CD4-positive, alpha-beta T cell (primary cell): Measurements from ENCODE around the gene FBRSL1. TPM values are rescaled to one million over a fixed set of nuclear protein-coding genes. Genes with fewer than 3 reads are reported as not detected.

Experiments used
- ATAC-seq: fragments of 200-7000 bp; cut with Tn5 transposase; one replicate; pipeline ENCODE4 v1.10.0; 2022; ENCODE audit warnings: mild to moderate bottlenecking; ENCODE audit not compliant: poor library complexity
- CTCF ChIA-PET: fragments of 350-600 bp; sonication (Branson Sonifier 250); formaldehyde crosslinking; loops from one replicate; lab custom pipeline; 2021; ENCODE audit warnings: antibody characterized with exemption, inconsistent platforms; lab: Charles Lee
- POLR2A ChIA-PET: fragments of 350-600 bp; sonication (Branson Sonifier 250); formaldehyde crosslinking; loops from one replicate; lab custom pipeline; 2021; ENCODE audit warnings: antibody characterized with exemption, inconsistent platforms; lab: Charles Lee
- DNase-seq, 14 experiments: peaks; one replicate each; pipeline ENCODE4 v3.0.0-alpha.2; 2013 to 2020; ENCODE audit warnings: mixed read lengths in 2 of 14
- H3K27ac ChIP-seq, 2 donors: one replicate each; pipeline versions ENCODE4 v1.5.1 to v1.7.0; 2013; ENCODE audit warnings: low read length in 2 of 2, low read depth in 1 of 2, mild to moderate bottlenecking in 1 of 2
- H3K27me3 ChIP-seq, 2 experiments: 1 replicate in 1 of 2; 2 replicates in 1 of 2; pipeline versions ENCODE4 v1.6.1 to v1.7.0; 2013; ENCODE audit warnings: low read length in 2 of 2, control low read depth in 1 of 2, mild to moderate bottlenecking in 1 of 2, moderate library complexity in 1 of 2; ENCODE audit not compliant: insufficient read depth in 2 of 2, control insufficient read depth in 1 of 2
- H3K36me3 ChIP-seq: one replicate; pipeline ENCODE4 v1.6.1; 2013; ENCODE audit warnings: low read length, control low read depth; ENCODE audit not compliant: insufficient read depth
- H3K4me1 ChIP-seq: one replicate; pipeline ENCODE4 v1.6.1; 2013; ENCODE audit warnings: low read length, control low read depth; ENCODE audit not compliant: insufficient read depth
- H3K4me3 ChIP-seq: one replicate; pipeline ENCODE4 v1.5.1; 2013; ENCODE audit warnings: mild to moderate bottlenecking, low read length, moderate library complexity
- H3K9me3 ChIP-seq, 2 experiments: 1 replicate in 1 of 2; 2 replicates in 1 of 2; pipeline versions ENCODE4 v1.6.1 to v1.7.0; 2013; ENCODE audit warnings: low read length in 2 of 2, mild to moderate bottlenecking in 2 of 2, control low read depth in 1 of 2, moderate library complexity in 1 of 2; ENCODE audit not compliant: control insufficient read depth in 1 of 2, insufficient read depth in 1 of 2
- H3K27ac Mint-ChIP-seq: one replicate; pipeline ENCODE4 v1.8.0; 2020; ENCODE audit warnings: mixed read lengths
- H3K27me3 Mint-ChIP-seq: one replicate; pipeline ENCODE4 v1.8.0; 2021; ENCODE audit warnings: mixed read lengths
- H3K36me3 Mint-ChIP-seq: one replicate; pipeline ENCODE4 v1.8.0; 2021; ENCODE audit warnings: low read depth, mixed read lengths
- H3K4me1 Mint-ChIP-seq: one replicate; pipeline ENCODE4 v1.8.0; 2021; ENCODE audit warnings: low read depth, mixed read lengths
- H3K4me3 Mint-ChIP-seq: one replicate; pipeline ENCODE4 v1.8.0; 2020; ENCODE audit warnings: mild to moderate bottlenecking, mixed read lengths
- H3K9me3 Mint-ChIP-seq: one replicate; pipeline ENCODE4 v1.8.0; 2020; ENCODE audit warnings: mixed read lengths
- intact Hi-C, 2 experiments: fragments of 100-400 bp; cut with DNase I in 1 of 2; cut with micrococcal nuclease in 1 of 2; formaldehyde crosslinking; loops; one replicate each; pipeline versions ENCODE4 v1.15.1 to v1.9.0; 2023 to 2025; cut with DNase I, micrococcal nuclease
- total RNA-seq, 174 experiments: library from RNA in 2 of 174; stranded (reverse) in 2 of 174; gene quantifications; one replicate each; pipeline ENCODE4 v1.2.3 and lab custom pipeline; 2021 to 2026
- TF ChIP-seq, protein P1 (sequence below): fragments of 200-600 bp; IDR thresholded peaks from one replicate; pipeline ENCODE4 v1.8.0; 2022; ENCODE audit warnings: antibody characterized with exemption, mild to moderate bottlenecking

The FBRSL1 gene
- total RNA-seq, 2 experiments from 2014 or later, result 75.8 to 80.7 TPM

DNA sequence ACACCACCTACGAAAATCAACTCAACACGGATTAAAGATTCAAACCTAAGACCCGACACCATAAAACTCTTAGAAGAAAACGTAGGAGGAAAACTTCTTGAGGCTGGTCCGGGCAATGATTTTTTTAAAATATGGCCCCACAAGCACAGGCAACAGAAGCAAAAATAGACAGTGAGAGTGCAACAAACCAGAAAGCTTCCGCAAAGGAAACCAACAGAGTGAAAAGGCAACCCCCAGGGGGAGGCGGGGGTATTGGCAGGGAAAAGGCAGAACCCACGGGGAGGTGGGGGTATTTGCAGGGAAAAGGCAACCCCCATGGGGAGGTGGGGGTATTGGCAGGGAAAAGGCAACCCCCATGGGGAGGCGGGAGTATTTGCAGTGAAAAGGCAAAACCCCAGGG is 20.5 kb upstream of the FBRSL1 start:
- Histone ChIP-seq H3K27me3 (no peaks in the 10 kb centered on the region), H3K9me3 (peaks cover 0 to 10% of the 10 kb centered on the region in 2 experiments), H3K36me3 (no peaks in the 10 kb centered on the region), H3K4me3 (peak overlapping the region; percentile 5), H3K27ac (peak overlapping the region in 1 of 2 donors; percentile 29), H3K4me1 (peaks cover 35% of the 10 kb centered on the region)
- Mint-ChIP-seq H3K36me3 (peaks cover 13% of the 10 kb centered on the region), H3K4me3 (peak overlapping the region; percentile 63), H3K27me3 (no peaks in the 10 kb centered on the region), H3K9me3 (peaks cover 2% of the 10 kb centered on the region), H3K27ac (peak overlapping the region; percentile 60), H3K4me1 (peaks cover 50% of the 10 kb centered on the region)
- ChIA-PET POLR2A (interaction anchor here (1.5 to 1.6 kb wide), 2 partner anchors 20 to 39 kb away, joined by 3 read pairs; no protein-coding TSS in a partner anchor), CTCF (no interaction called here)
- intact Hi-C loops, result loop anchor here in 1 of 2 experiments (5.0 kb wide), 1 partner anchor 37 kb away; no protein-coding TSS in a partner anchor
- ATAC-seq, result peak; percentile 44
- peak in 2 of 14 experiments; percentile 43 to 49 for DNase-seq
- TF ChIP-seq, protein P1, sequence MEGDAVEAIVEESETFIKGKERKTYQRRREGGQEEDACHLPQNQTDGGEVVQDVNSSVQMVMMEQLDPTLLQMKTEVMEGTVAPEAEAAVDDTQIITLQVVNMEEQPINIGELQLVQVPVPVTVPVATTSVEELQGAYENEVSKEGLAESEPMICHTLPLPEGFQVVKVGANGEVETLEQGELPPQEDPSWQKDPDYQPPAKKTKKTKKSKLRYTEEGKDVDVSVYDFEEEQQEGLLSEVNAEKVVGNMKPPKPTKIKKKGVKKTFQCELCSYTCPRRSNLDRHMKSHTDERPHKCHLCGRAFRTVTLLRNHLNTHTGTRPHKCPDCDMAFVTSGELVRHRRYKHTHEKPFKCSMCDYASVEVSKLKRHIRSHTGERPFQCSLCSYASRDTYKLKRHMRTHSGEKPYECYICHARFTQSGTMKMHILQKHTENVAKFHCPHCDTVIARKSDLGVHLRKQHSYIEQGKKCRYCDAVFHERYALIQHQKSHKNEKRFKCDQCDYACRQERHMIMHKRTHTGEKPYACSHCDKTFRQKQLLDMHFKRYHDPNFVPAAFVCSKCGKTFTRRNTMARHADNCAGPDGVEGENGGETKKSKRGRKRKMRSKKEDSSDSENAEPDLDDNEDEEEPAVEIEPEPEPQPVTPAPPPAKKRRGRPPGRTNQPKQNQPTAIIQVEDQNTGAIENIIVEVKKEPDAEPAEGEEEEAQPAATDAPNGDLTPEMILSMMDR, result no peak

DNA sequence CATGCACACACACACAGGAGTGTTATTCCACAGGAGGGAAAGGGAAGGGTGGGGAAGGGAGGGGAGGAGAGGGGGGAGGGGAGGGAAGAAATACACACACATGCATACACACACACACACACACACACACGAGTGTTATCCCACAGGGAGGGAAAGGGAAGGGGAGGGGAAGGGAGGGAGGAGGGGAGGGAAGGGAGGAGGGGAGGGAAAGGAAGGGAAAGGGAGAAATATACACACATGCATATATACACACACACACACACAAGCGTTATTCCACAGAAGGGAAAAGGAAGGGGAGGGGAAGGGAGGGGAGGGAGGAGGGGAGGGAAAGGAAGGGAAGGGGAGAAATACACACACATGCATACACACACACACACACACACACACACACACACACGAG is 19.6 kb upstream of the FBRSL1 start:
- no peak overlapping the region for H3K27ac ChIP-seq
- Mint-ChIP-seq H3K4me3 (peak overlapping the region; percentile 63), H3K27me3 (no peaks in the 10 kb centered on the region), H3K36me3 (peaks cover 13% of the 10 kb centered on the region), H3K27ac (no peak overlapping the region), H3K9me3 (peaks cover 2% of the 10 kb centered on the region), H3K4me1 (peaks cover 47% of the 10 kb centered on the region)
- no peaks in the 10 kb centered on the region for H3K36me3 ChIP-seq
- CTCF ChIA-PET, result no interaction called here
- peaks cover 0 to 8% of the 10 kb centered on the region in 2 experiments for H3K9me3 ChIP-seq
- no peak overlapping the region for H3K4me3 ChIP-seq
- ATAC-seq (no peak), DNase-seq (no peak)
- peaks cover 29% of the 10 kb centered on the region for H3K4me1 ChIP-seq
- POLR2A ChIA-PET, result interaction anchor here (1.5 kb wide), 1 partner anchor 40 kb away, joined by 3 read pairs; no protein-coding TSS in a partner anchor
- no peaks in the 10 kb centered on the region for H3K27me3 ChIP-seq
- TF ChIP-seq, protein P1, result no peak
- intact Hi-C loops, result loop anchor here in 1 of 2 experiments (2.0 kb wide), 1 partner anchor 50 kb away; no protein-coding TSS in a partner anchor

DNA sequence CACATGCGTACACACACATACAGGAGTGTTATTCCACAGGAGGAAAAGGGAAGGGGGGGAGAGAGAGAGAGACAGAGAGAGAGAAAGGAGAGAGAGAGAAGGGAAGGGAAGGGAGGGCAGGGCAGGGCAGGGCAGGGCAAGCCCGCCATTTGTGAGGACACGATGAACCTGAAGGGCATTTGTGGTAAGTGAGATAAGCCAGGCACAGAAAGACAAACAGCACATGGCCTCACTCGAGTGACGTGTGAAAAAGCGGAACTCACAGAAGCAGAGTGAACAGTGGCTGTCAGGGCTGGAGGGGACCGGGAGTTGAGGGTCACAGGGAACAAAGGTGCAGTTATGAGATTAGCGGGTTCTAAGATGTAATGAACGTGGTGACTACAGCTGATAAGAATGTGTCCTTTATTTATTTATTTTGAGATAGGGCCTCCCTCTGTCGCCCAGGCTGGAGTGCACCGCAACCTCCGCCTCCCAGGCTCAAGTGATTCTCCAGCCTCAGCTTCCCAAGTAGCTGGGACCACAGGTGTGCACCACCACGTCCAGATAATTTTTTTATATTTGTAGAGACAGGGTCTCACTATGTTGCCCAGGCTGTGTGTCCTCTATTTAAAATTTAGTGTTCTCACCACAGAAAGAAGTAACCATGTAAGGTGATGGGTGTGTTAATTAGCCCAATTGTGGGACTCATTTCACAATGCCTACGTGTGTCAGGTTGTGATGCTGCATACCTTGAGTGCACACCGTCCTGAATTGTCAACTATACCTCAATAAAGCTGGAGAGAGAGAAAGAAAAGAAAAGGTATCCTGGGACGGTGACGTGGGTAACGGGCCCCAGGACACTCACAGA is 18.7 kb upstream of the FBRSL1 start:
- peak in 2 of 14 experiments; percentile 55 to 60 for DNase-seq

More for the DNA sequence above, 18.7 kb upstream of the FBRSL1 start:
- TF ChIP-seq, protein P1, result no peak
- Mint-ChIP-seq H3K9me3 (peaks cover 2% of the 10 kb centered on the region), H3K27ac (peak overlapping the region; percentile 85), H3K4me1 (peaks cover 50% of the 10 kb centered on the region), H3K36me3 (peaks cover 13% of the 10 kb centered on the region), H3K4me3 (peak overlapping the region; percentile 70), H3K27me3 (no peaks in the 10 kb centered on the region)
- intact Hi-C loops, result loop anchor here in 1 of 2 experiments (2.0 kb wide), 1 partner anchor 50 kb away; no protein-coding TSS in a partner anchor
- H3K36me3 ChIP-seq, result no peaks in the 10 kb centered on the region
- H3K9me3 ChIP-seq, result peaks cover 0 to 12% of the 10 kb centered on the region in 2 experiments
- peaks cover 37% of the 10 kb centered on the region for H3K4me1 ChIP-seq
- CTCF ChIA-PET, result no interaction called here
- H3K4me3 ChIP-seq, result no peak overlapping the region
- POLR2A ChIA-PET, result no interaction called here
- no peak overlapping the region for H3K27ac ChIP-seq
- ATAC-seq, result peak; percentile 13
- no peaks in the 10 kb centered on the region for H3K27me3 ChIP-seq
